Adrenal gland (tissue), 12 donors: Measurements from ENCODE around the gene CLDN18. TPM values are rescaled to one million over a fixed set of nuclear protein-coding genes. Genes with fewer than 3 reads are reported as not detected.

Source experiments
- DNase-seq, 7 donors: peaks; one replicate each; pipeline ENCODE4 v3.0.0-alpha.2; 2019 to 2020
- H3K27ac ChIP-seq, 5 donors: fragments of 200-600 bp; sonication (generic) in 4 of 5; 1 replicate in 3 of 5; 2 replicates in 2 of 5; pipeline versions ENCODE4 v1.5.1 to v1.8.0; 2016 to 2020; ENCODE audit warnings: mild to moderate bottlenecking in 1 of 5
- H3K27me3 ChIP-seq: fragments of 200-600 bp; 2 replicates; pipeline ENCODE4 v1.8.0; 2021
- H3K36me3 ChIP-seq, 2 donors: fragments of 200-600 bp; replicated peaks in 1 of 2; 1 replicate in 1 of 2; 2 replicates in 1 of 2; pipeline versions ENCODE4 v1.5.1 to v1.8.0; 2018 to 2022
- H3K4me1 ChIP-seq, 2 donors: fragments of 200-600 bp; replicated peaks in 1 of 2; 1 replicate in 1 of 2; 2 replicates in 1 of 2; pipeline versions ENCODE4 v1.5.1 to v1.8.0; 2018 to 2021
- H3K4me3 ChIP-seq, 4 donors: fragments of 200-600 bp; sonication (generic) in 3 of 4; one replicate each; pipeline ENCODE4 v1.5.1; 2016 to 2018
- H3K9me3 ChIP-seq, 3 donors: fragments of 200-600 bp; sonication (generic) in 1 of 3; replicated peaks in 1 of 3; 1 replicate in 2 of 3; 2 replicates in 1 of 3; pipeline versions ENCODE4 v1.5.1 to v1.8.0; 2016 to 2021
- CTCF ChIP-seq, 6 experiments: fragments of 450-650 bp in 4 of 6; fragments of 200-600 bp in 2 of 6; sonication (generic) in 1 of 6; IDR thresholded peaks; 1 replicate in 5 of 6; 2 replicates in 1 of 6; pipeline versions ENCODE4 v1.5.1 to v1.8.0; 2016 to 2021; ENCODE audit warnings: antibody characterized with exemption in 6 of 6, mild to moderate bottlenecking in 2 of 6, moderate library complexity in 1 of 6
- POLR2A ChIP-seq, 2 donors: fragments of 450-650 bp; IDR thresholded peaks; one replicate each; pipeline ENCODE4 v1.6.1; 2017; ENCODE audit warnings: antibody characterized with exemption in 2 of 2, mild to moderate bottlenecking in 2 of 2, moderate library complexity in 1 of 2
- WGBS, 4 donors: extraction: QIAGEN DNeasy Blood & Tissue Kit in 2 of 4; methylation state at CpG; one replicate each; pipeline versions ENCODE4 v1.1.5 to v1.1.7; 2013 to 2017; 5-methylcytosine and 5-hydroxymethylcytosine counted together
- intact Hi-C, 2 donors: fragments of 100-400 bp; cut with DNase I; formaldehyde crosslinking; loops; one replicate each; pipeline versions ENCODE4 v1.14.1 to v1.15.0; 2022 to 2023
- polyA plus RNA-seq, 3 donors: library from polyadenylated mRNA; stranded (reverse); fragments of 200-250 nt in 2 of 3; fragments of 350-450 nt in 1 of 3; fragmentation: Illumina TruSeq in 1 of 3; extraction: RNeasy Lipid Tissue Mini Kit (QIAGEN cat#74804) in 1 of 3; gene quantifications; one replicate each; pipeline ENCODE4 v1.2.3, GENCODE V29; 2013 to 2014
- total RNA-seq, 9 donors: library from RNA; depleted of rRNA in 4 of 9; stranded (reverse); fragments of >200 nt in 4 of 9; fragments of 120-200 nt in 1 of 9; fragmentation: NEBNext Ultra II Directional in 1 of 9; extraction: Animal tissue kit (Norgen Biotek cat#: 25700) in 1 of 9; gene quantifications; one replicate each; pipeline versions ENCODE4 v1.1.0 to v1.2.4, GENCODE V29; 2013 to 2023
- donor health status: healthy with polysubstance abuse.
- donor health status: Bipolar disorder and iron deficiency.
- donor health status: DM: yes; HTN: yes; CAD: no.
- donor health status: DM: no; HTN: no; CAD: no.
- donor health status: DM: no; HTN: no; CAD: no.
- donor health status: DM: yes; HTN: yes; CAD: no.

The CLDN18 gene
- total and polyA plus RNA-seq, 12 donors = 0.03 to 0.31 (median 0.21) TPM; not detected in 8

- H3K4me3 ChIP-seq = no peak overlapping the region
- H3K27me3 ChIP-seq = no peaks in the 10 kb centered on the region
- no peaks in the 10 kb centered on the region for H3K4me1 ChIP-seq
- TF ChIP-seq POLR2A (IDR thresholded peaks at IDR 0.05) = no peak
- no peak for TF ChIP-seq CTCF (IDR thresholded peaks at IDR 0.05)
- no peaks in the 10 kb centered on the region for H3K9me3 ChIP-seq
- intact Hi-C loops = no loop called here
- no peak for DNase-seq
- WGBS, 4 donors = 91 to 97% (median 96%) methylated on average over 4 of the region's 4 CpGs
- no peak overlapping the region for H3K27ac ChIP-seq
- H3K36me3 ChIP-seq = no peaks in the 10 kb centered on the region
These were observed 2.6 kb downstream of the CLDN18 start for GRCh38 chr3:138012526-138012925.

GRCh38 chr3:138016065-138016464, 6.1 kb downstream of the CLDN18 start:
- Histone ChIP-seq H3K4me3 (no peak overlapping the region), H3K9me3 (no peaks in the 10 kb centered on the region), H3K27me3 (no peaks in the 10 kb centered on the region), H3K27ac (no peak overlapping the region), H3K36me3 (no peaks in the 10 kb centered on the region), H3K4me1 (no peaks in the 10 kb centered on the region)
- TF ChIP-seq POLR2A (IDR thresholded peaks at IDR 0.05) = no peak
- TF ChIP-seq CTCF (IDR thresholded peaks at IDR 0.05) = no peak
- DNase-seq = no peak
- 77 to 87% (median 81%) methylated on average over 2 of the region's 2 CpGs for WGBS, 4 donors
- intact Hi-C loops = no loop called here

GRCh38 chr3:138019281-138020069, 9.5 kb downstream of the CLDN18 start:
- Histone ChIP-seq H3K9me3 (no peaks in the 10 kb centered on the region), H3K27ac (no peak overlapping the region), H3K4me1 (no peaks in the 10 kb centered on the region), H3K36me3 (no peaks in the 10 kb centered on the region), H3K27me3 (no peaks in the 10 kb centered on the region), H3K4me3 (no peak overlapping the region)
- no peak for TF ChIP-seq POLR2A (IDR thresholded peaks at IDR 0.05)
- TF ChIP-seq CTCF (IDR thresholded peaks at IDR 0.05) = no peak
- intact Hi-C loops = no loop called here
- DNase-seq = no peak
- 92 to 96% (median 94%) methylated on average over 3 of the region's 3 CpGs for WGBS, 4 donors

- 90 to 95% (median 93%) methylated on average over 4 of the region's 4 CpGs for WGBS, 4 donors
- no peak for TF ChIP-seq CTCF (IDR thresholded peaks at IDR 0.05)
- no peak for TF ChIP-seq POLR2A (IDR thresholded peaks at IDR 0.05)
- H3K36me3 ChIP-seq = no peaks in the 10 kb centered on the region
- H3K27me3 ChIP-seq = no peaks in the 10 kb centered on the region
- no peak for DNase-seq
- H3K27ac ChIP-seq = no peak overlapping the region
- intact Hi-C loops = no loop called here
- H3K9me3 ChIP-seq = no peaks in the 10 kb centered on the region
- no peak overlapping the region for H3K4me3 ChIP-seq
- H3K4me1 ChIP-seq = no peaks in the 10 kb centered on the region
These were observed 13.8 kb downstream of the CLDN18 start for GRCh38 chr3:138023754-138024153.
